PC-3 (cell line): ENCODE data around the gene CHD5. TPM values are rescaled to one million over a fixed set of nuclear protein-coding genes. Genes with fewer than 3 reads are reported as not detected.

Source experiments
- ATAC-seq: fragments of 200-7000 bp; cut with Tn5 transposase; 2 replicates; pipeline ENCODE4 v1.9.1; 2020; ENCODE audit warnings: mild to moderate bottlenecking, moderate library complexity
- BruUV-seq: library from RNA; stranded (reverse); fragments of 400-500 nt; replicated peaks from 2 replicates; lab custom pipeline; 2021; lab: Mats Ljungman, UMichigan
- CTCF ChIA-PET: fragments of 300-600 bp; sonication (Branson Sonifier 250); formaldehyde crosslinking; loops from one replicate; lab custom pipeline; 2022; ENCODE audit warnings: antibody characterized with exemption; lab: Charles Lee
- POLR2A ChIA-PET: fragments of 300-600 bp; sonication (Branson Sonifier 250); formaldehyde crosslinking; loops from one replicate; lab custom pipeline; 2022; ENCODE audit warnings: antibody characterized with exemption; ENCODE audit not compliant: unreplicated experiment; lab: Charles Lee
- DNase-seq: peaks from one replicate; pipeline ENCODE4 v3.0.0-alpha.2; 2015
- H2AFZ ChIP-seq: fragments of 300-600 bp; sonication (generic); 2 replicates; pipeline ENCODE4 v1.6.0; 2016; ENCODE audit warnings: antibody characterized with exemption, low read length
- H3F3A ChIP-seq: fragments of 300-600 bp; sonication (generic); one replicate; pipeline ENCODE4 v1.6.0; 2017; ENCODE audit warnings: antibody characterized with exemption, low read length, control low read depth, mild to moderate bottlenecking; ENCODE audit not compliant: unreplicated experiment
- H3K27ac ChIP-seq: fragments of 300-600 bp; sonication (generic); 2 replicates; pipeline ENCODE4 v1.5.1; 2016; ENCODE audit warnings: mild to moderate bottlenecking, low read length
- H3K27me3 ChIP-seq: fragments of 300-600 bp; sonication (generic); 2 replicates; pipeline ENCODE4 v1.6.1; 2016; ENCODE audit warnings: low read length, mixed read lengths
- H3K36me3 ChIP-seq: fragments of 300-600 bp; sonication (generic); 2 replicates; pipeline ENCODE4 v1.6.1; 2016; ENCODE audit warnings: low read depth, mixed run types, low read length, mixed read lengths
- H3K4me1 ChIP-seq: fragments of 300-600 bp; sonication (generic); 2 replicates; pipeline ENCODE4 v1.5.1; 2016; ENCODE audit warnings: low read length; ENCODE audit not compliant: insufficient read depth
- H3K4me2 ChIP-seq: fragments of 300-600 bp; sonication (generic); 2 replicates; pipeline ENCODE4 v1.6.0; 2016; ENCODE audit warnings: low read length
- H3K4me3 ChIP-seq: fragments of 300-600 bp; sonication (generic); 2 replicates; pipeline ENCODE4 v1.5.1; 2016; ENCODE audit warnings: mild to moderate bottlenecking, low read length, mixed read lengths
- H3K79me2 ChIP-seq: fragments of 300-600 bp; sonication (generic); 2 replicates; pipeline ENCODE4 v1.6.1; 2017; ENCODE audit warnings: low read length, mixed read lengths
- H3K9ac ChIP-seq: fragments of 300-600 bp; sonication (generic); 2 replicates; pipeline ENCODE4 v1.6.0; 2016; ENCODE audit warnings: mild to moderate bottlenecking, low read length
- H3K9me2 ChIP-seq: fragments of 300-600 bp; sonication (generic); replicated peaks from 2 replicates; pipeline ENCODE4 v1.6.1; 2016; ENCODE audit warnings: mixed run types, low read length, mixed read lengths
- H3K9me3 ChIP-seq: fragments of 300-600 bp; sonication (generic); 2 replicates; pipeline ENCODE4 v1.6.1; 2016; ENCODE audit warnings: low read length, mixed read lengths
- H4K20me1 ChIP-seq: fragments of 300-600 bp; sonication (generic); 2 replicates; pipeline ENCODE4 v1.6.1; 2016; ENCODE audit warnings: low read length, mixed read lengths
- CTCF ChIP-seq: fragments of 300-600 bp; sonication (generic); conservative IDR thresholded peaks from 2 replicates; pipeline ENCODE4 v1.5.1; 2017; ENCODE audit warnings: antibody characterized with exemption, low read depth, mild to moderate bottlenecking, low read length
- EZH2 ChIP-seq: fragments of 300-600 bp; sonication (generic); IDR thresholded peaks from one replicate; pipeline ENCODE4 v1.6.1; 2017; ENCODE audit warnings: antibody characterized with exemption, mild to moderate bottlenecking, low read length; ENCODE audit not compliant: unreplicated experiment
- EZH2phosphoT487 ChIP-seq: fragments of 300-600 bp; sonication (generic); IDR thresholded peaks from 2 replicates; pipeline ENCODE4 v1.6.1; 2018; ENCODE audit warnings: mild to moderate bottlenecking, antibody characterized with exemption, low read length, borderline replicate concordance
- intact Hi-C: fragments of 100-400 bp; cut with micrococcal nuclease; formaldehyde crosslinking; loops from 2 replicates; pipeline ENCODE4 v1.9.0; 2023
- total RNA-seq: library from RNA; depleted of rRNA; stranded (reverse); fragments of >200 nt; gene quantifications from 2 replicates; pipeline ENCODE4 v1.2.3, GENCODE V29; 2014

The CHD5 gene
- total RNA-seq, 1 experiment from 2014 or later: 0.55 TPM

DNA sequence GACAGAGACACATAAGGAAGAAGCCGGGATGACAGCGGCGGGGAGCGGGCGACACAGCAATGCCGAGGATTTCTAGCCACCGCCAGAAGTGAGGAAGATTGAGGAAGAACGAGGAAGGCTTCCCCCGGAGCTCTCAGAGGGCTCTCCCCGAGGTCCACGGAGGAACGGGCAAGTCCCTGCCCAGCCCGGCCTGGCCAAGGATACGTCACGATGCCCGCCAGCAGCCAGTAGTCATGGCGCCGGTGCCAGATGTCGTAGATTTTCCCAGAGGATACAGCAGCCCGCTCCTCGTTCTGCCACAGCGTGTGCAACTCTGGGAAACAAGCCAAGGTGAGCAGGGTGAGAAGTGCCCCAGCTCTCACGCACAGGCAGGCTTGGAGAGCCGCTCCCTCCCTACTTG lies 68.5 kb downstream of the CHD5 start:
- CTCF ChIA-PET: no interaction called here
- POLR2A ChIA-PET: interaction anchor here (0.6 kb wide), 1 partner anchor 74 kb away, joined by 3 read pairs; no protein-coding TSS in a partner anchor

DNA sequence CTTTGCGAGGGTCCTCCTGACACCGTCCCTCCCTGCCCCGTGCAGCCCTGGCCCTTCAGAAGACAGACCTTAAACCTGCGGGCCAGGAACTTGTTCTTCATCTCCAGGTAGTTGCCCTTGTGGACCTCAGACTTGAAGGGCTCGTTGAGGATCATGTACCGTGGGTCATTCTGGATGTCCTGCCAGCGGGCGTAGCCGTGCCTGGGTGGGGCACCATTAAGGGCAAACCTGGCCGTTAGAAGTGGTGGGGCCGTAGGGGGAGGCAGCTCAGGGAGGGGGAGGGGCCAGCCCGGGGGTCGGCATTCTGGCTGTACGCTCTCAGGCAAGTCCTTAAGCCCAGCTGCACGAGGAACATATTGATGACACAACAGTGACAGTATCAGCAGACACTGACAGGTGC lies 69.8 kb downstream of the CHD5 start:
- H3K4me3 ChIP-seq: no peak overlapping the region
- no peak overlapping the region for H3K27ac ChIP-seq
- H3K4me2 ChIP-seq: no peak overlapping the region
- no peaks in the 10 kb centered on the region for H4K20me1 ChIP-seq
- H3K9me2 ChIP-seq: no peaks in the 10 kb centered on the region
- H2AFZ ChIP-seq: no peak overlapping the region
- peaks cover 6% of the 10 kb centered on the region for H3K4me1 ChIP-seq
- no peak for ATAC-seq
- BruUV-seq: no TSS peak
- DNase-seq: no peak
- TF ChIP-seq EZH2phosphoT487 (no peak), CTCF (no peak), EZH2 (no peak)
- POLR2A ChIA-PET: no interaction called here
- no peaks in the 10 kb centered on the region for H3K36me3 ChIP-seq
- no peak overlapping the region for H3K9ac ChIP-seq
- no peaks in the 10 kb centered on the region for H3K27me3 ChIP-seq
- no peaks in the 10 kb centered on the region for H3K79me2 ChIP-seq
- intact Hi-C loops: no loop called here
- no peaks in the 10 kb centered on the region for H3K9me3 ChIP-seq
- CTCF ChIA-PET: no interaction called here
- H3F3A ChIP-seq: no peaks in the 10 kb centered on the region

More for the DNA sequence above, 68.5 kb downstream of the CHD5 start:
- H3K27me3 ChIP-seq: no peaks in the 10 kb centered on the region
- DNase-seq (no peak), ATAC-seq (no peak)
- no peaks in the 10 kb centered on the region for H3K79me2 ChIP-seq
- no peaks in the 10 kb centered on the region for H3K9me2 ChIP-seq
- intact Hi-C loops: no loop called here
- H3F3A ChIP-seq: peaks cover 6% of the 10 kb centered on the region
- H3K4me1 ChIP-seq: peaks cover 17% of the 10 kb centered on the region
- TF ChIP-seq EZH2: no peak
- TF ChIP-seq CTCF: no peak
- TF ChIP-seq EZH2phosphoT487: no peak
- BruUV-seq: no TSS peak
- no peak overlapping the region for H3K27ac ChIP-seq
- H2AFZ ChIP-seq: no peak overlapping the region
- no peaks in the 10 kb centered on the region for H3K36me3 ChIP-seq
- H3K9me3 ChIP-seq: no peaks in the 10 kb centered on the region
- no peak overlapping the region for H3K4me3 ChIP-seq
- no peaks in the 10 kb centered on the region for H4K20me1 ChIP-seq
- H3K4me2 ChIP-seq: no peak overlapping the region
- no peak overlapping the region for H3K9ac ChIP-seq

DNA sequence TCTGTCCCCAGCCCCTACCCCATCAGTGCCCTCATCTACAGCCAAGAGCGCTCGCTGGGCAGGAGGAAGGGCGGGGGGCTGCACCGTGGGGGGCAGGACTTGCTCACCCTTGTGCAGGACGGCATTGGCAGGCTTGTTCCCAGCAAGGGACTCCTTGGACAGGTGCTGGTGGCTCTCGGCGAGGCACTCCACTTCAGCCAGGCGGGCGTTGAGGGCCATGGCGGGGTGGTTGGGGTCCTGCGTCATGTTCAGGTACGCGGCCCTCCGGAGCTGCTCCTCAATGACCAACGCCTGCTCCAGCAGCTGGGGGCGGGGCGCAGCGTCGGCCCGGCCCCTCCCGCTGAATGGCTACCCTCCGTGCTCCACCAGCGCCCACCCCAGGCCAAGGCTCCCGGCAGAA lies 70.4 kb downstream of the CHD5 start:
- Histone ChIP-seq H3K4me2 (no peak overlapping the region), H3K27ac (no peak overlapping the region), H4K20me1 (no peaks in the 10 kb centered on the region), H3K9ac (no peak overlapping the region), H3K4me3 (no peak overlapping the region), H3K9me3 (no peaks in the 10 kb centered on the region), H2AFZ (no peak overlapping the region), H3K9me2 (no peaks in the 10 kb centered on the region), H3K27me3 (no peaks in the 10 kb centered on the region), H3K36me3 (no peaks in the 10 kb centered on the region), H3K4me1 (peaks cover 4% of the 10 kb centered on the region; the same call in 1 of the 2 replicates), H3F3A (no peaks in the 10 kb centered on the region), H3K79me2 (no peaks in the 10 kb centered on the region)
- ChIA-PET POLR2A (no interaction called here), CTCF (interaction anchor here (0.9 kb wide), 1 partner anchor 36 kb away, joined by 3 read pairs; no protein-coding TSS in a partner anchor)
- DNase-seq: no peak
- intact Hi-C loops: loop anchor here (1.0 to 2.0 kb wide), 4 partner anchors 57 to 233 kb away; no protein-coding TSS in a partner anchor
- ATAC-seq: no peak
- BruUV-seq: no TSS peak
- TF ChIP-seq EZH2 (no peak), CTCF (no peak)
